ENCODE measurements around the gene ACIN1. TPM values are rescaled to one million over a fixed set of nuclear protein-coding genes. Genes with fewer than 3 reads are reported as not detected.

The ACIN1 gene
- total and polyA plus RNA-seq, 2 experiments from 2014 or later = 76.1 to 172 TPM

- H3K27ac ChIP-seq (ENCODE audit: low read depth) = peak overlapping the region; percentile 17; the same call in 1 of the 2 replicates
- Mint-ChIP-seq H3K27ac (peak overlapping the region; percentile 85), H3K4me3 (peak overlapping the region; percentile 91), H3K4me1 (peaks cover 45% of the 10 kb centered on the region), H3K36me3 (ENCODE audit: low read depth) (peaks cover 83% of the 10 kb centered on the region), H3K9me3 (no peaks in the 10 kb centered on the region), H3K27me3 (ENCODE audit: insufficient read depth, low read depth, poor library complexity) (peaks cover 16% of the 10 kb centered on the region)
- TF ChIP-seq CTCF (conservative IDR thresholded peaks at IDR 0.05; ENCODE audit: low read depth in 2 of 2) (peak; percentile 92 to 99), POLR2AphosphoS5 (IDR thresholded peaks at IDR 0.05; ENCODE audit: low read depth) (no peak)
- no peaks in the 10 kb centered on the region for H3K27me3 ChIP-seq (ENCODE audit: insufficient read depth)
- H2AFZ ChIP-seq = no peak overlapping the region
- ATAC-seq = peak; percentile 63
- no peaks in the 10 kb centered on the region for H3K9me2 ChIP-seq (ENCODE audit: insufficient read depth)
- peak; percentile 96 for DNase-seq (ENCODE audit: low spot score)
- H3K4me3 ChIP-seq = peak overlapping the region; percentile 35; the same call in 1 of the 2 replicates
- H3K79me2 ChIP-seq (replicated peaks; ENCODE audit: insufficient read depth) = peaks cover 70% of the 10 kb centered on the region
- peaks cover 52% of the 10 kb centered on the region for H3F3A ChIP-seq (replicated peaks; ENCODE audit: low read depth)
- no peak overlapping the region for H3K4me2 ChIP-seq
- peaks cover 41% of the 10 kb centered on the region for H4K20me1 ChIP-seq (replicated peaks; ENCODE audit: insufficient read depth)
- peaks cover 32% of the 10 kb centered on the region for H3K4me1 ChIP-seq (ENCODE audit: insufficient read depth)
- peaks cover 51% of the 10 kb centered on the region for H3K36me3 ChIP-seq (ENCODE audit: insufficient read depth)
Observed at GRCh38 chr14:23068789-23069412, 26.0 kb downstream of the ACIN1 start.

GRCh38 chr14:23067847-23068788 lies 26.8 kb downstream of the ACIN1 start:
- Mint-ChIP-seq H3K36me3 (ENCODE audit: low read depth) (peaks cover 83% of the 10 kb centered on the region), H3K4me1 (peaks cover 45% of the 10 kb centered on the region)
- H3K4me3 ChIP-seq = no peak overlapping the region
- TF ChIP-seq CREB1 (CRISPR knock-in tag; IDR thresholded peaks at IDR 0.05; ENCODE audit: low read depth) (no peak), JUNB (IDR thresholded peaks at IDR 0.05; ENCODE audit: unreplicated experiment) (no peak), NANOG (IDR thresholded peaks at IDR 0.05; ENCODE audit: borderline replicate concordance) (no peak), EZH2phosphoT487 (IDR thresholded peaks at IDR 0.05; ENCODE audit: unreplicated experiment) (no peak), ZNF114 (CRISPR knock-in tag; IDR thresholded peaks at IDR 0.05) (no peak), STAT1 (IDR thresholded peaks at IDR 0.05; ENCODE audit: unreplicated experiment) (no peak), POLR2AphosphoS5 (IDR thresholded peaks at IDR 0.05; ENCODE audit: low read depth) (no peak), REST (IDR thresholded peaks at IDR 0.05; ENCODE audit: unreplicated experiment) (no peak), ETS1 (IDR thresholded peaks at IDR 0.05) (no peak), CTCF (conservative IDR thresholded peaks at IDR 0.05; ENCODE audit: low read depth in 2 of 2) (no peak)

More at GRCh38 chr14:23067847-23068788, 26.8 kb downstream of the ACIN1 start:
- peaks cover 16% of the 10 kb centered on the region for H3K27me3 Mint-ChIP-seq (ENCODE audit: insufficient read depth, low read depth, poor library complexity)
- H3K27me3 ChIP-seq (ENCODE audit: insufficient read depth) = no peaks in the 10 kb centered on the region
- ATAC-seq (0 out of 3 replicates have a peak, but pooled peaks have one; percentile 2), DNase-seq (ENCODE audit: low spot score) (no peak)
- H3K79me2 ChIP-seq (replicated peaks; ENCODE audit: insufficient read depth) = peaks cover 72% of the 10 kb centered on the region
- H3K4me1 ChIP-seq (ENCODE audit: insufficient read depth) = peaks cover 32% of the 10 kb centered on the region
- H3F3A ChIP-seq (replicated peaks; ENCODE audit: low read depth) = peaks cover 60% of the 10 kb centered on the region
- H3K4me3 Mint-ChIP-seq = peak overlapping the region; percentile 91; the same call in 1 of the 3 replicates
- H3K27ac ChIP-seq (ENCODE audit: low read depth) = no peak overlapping the region; the same call in 1 of the 2 replicates
- no peak overlapping the region; the same call in 1 of the 2 replicates for H3K4me2 ChIP-seq
- H4K20me1 ChIP-seq (replicated peaks; ENCODE audit: insufficient read depth) = peaks cover 49% of the 10 kb centered on the region
- no peaks in the 10 kb centered on the region for H3K9me2 ChIP-seq (ENCODE audit: insufficient read depth)
- H2AFZ ChIP-seq = no peak overlapping the region
- H3K27ac Mint-ChIP-seq = peak overlapping the region; percentile 85; the same call in 1 of the 2 replicates
- no peaks in the 10 kb centered on the region for H3K9me3 Mint-ChIP-seq
- peaks cover 50% of the 10 kb centered on the region for H3K36me3 ChIP-seq (ENCODE audit: insufficient read depth)

Measured in GM23338 (cell line).